ENCODE data around the gene TEC.
"Not testable (repeated sequence)": the region's sequence is repeated elsewhere in the genome, so short reads cannot be mapped to it uniquely, and the experiment has no call there.

Gene TEC

GRCh38 chr4:48167538-48168263 lies 101.9 kb downstream of the TEC start:
- no peak for DNase-seq (ENCODE audit: low read depth in 2 of 2)

- DNase-seq (ENCODE audit: low read depth in 2 of 2): not testable (repeated sequence)
These were observed 105.1 kb downstream of the TEC start for GRCh38 chr4:48164561-48164960.

GRCh38 chr4:48163746-48164145 lies 105.9 kb downstream of the TEC start:
- DNase-seq (ENCODE audit: low read depth in 2 of 2): no peak

GRCh38 chr4:48162162-48162561 lies 107.5 kb downstream of the TEC start:
- no peak for DNase-seq (ENCODE audit: low read depth in 2 of 2)

GRCh38 chr4:48157271-48157670 lies 112.4 kb downstream of the TEC start:
- DNase-seq (ENCODE audit: low read depth in 2 of 2): no peak

GRCh38 chr4:48156423-48156822 lies 113.2 kb downstream of the TEC start:
- no peak for DNase-seq (ENCODE audit: low read depth in 2 of 2)

GRCh38 chr4:48153791-48154550 lies 115.7 kb downstream of the TEC start:
- no peak for DNase-seq (ENCODE audit: low read depth in 2 of 2)

- no peak for DNase-seq (ENCODE audit: low read depth in 2 of 2)
These were observed 117.4 kb downstream of the TEC start for GRCh38 chr4:48152259-48152658.

- no peak for DNase-seq (ENCODE audit: low read depth in 2 of 2)
These were observed 119.7 kb downstream of the TEC start for GRCh38 chr4:48149827-48150370.

GRCh38 chr4:48147621-48148020 lies 122.0 kb downstream of the TEC start:
- no peak for DNase-seq (ENCODE audit: low read depth in 2 of 2)

- DNase-seq (ENCODE audit: low read depth in 2 of 2): no peak
These were observed 128.6 kb downstream of the TEC start for GRCh38 chr4:48141048-48141447.

GRCh38 chr4:48139691-48140090 lies 129.9 kb downstream of the TEC start:
- DNase-seq (ENCODE audit: low read depth in 2 of 2): no peak

- no peak for DNase-seq (ENCODE audit: low read depth in 2 of 2)
These were observed 130.7 kb downstream of the TEC start for GRCh38 chr4:48138936-48139335.

- DNase-seq (ENCODE audit: low read depth in 2 of 2): no peak
These were observed 131.1 kb downstream of the TEC start for GRCh38 chr4:48138511-48138910.

GRCh38 chr4:48137846-48138245 lies 131.8 kb downstream of the TEC start:
- DNase-seq (ENCODE audit: low read depth in 2 of 2): no peak

- DNase-seq (ENCODE audit: low read depth in 2 of 2): no peak
These were observed 135.6 kb downstream of the TEC start, which contains the start of gene TXK for GRCh38 chr4:48134081-48134480. Gene TXK (minus strand): TSS chr4:48134250. CDS start chr4:48134170, 80 bp downstream.

- no peak for DNase-seq (ENCODE audit: low read depth in 2 of 2)
These were observed 136.0 kb downstream of the TEC start for GRCh38 chr4:48133669-48134068.

GRCh38 chr4:48131736-48132135 lies 137.9 kb downstream of the TEC start:
- no peak for DNase-seq (ENCODE audit: low read depth in 2 of 2)

- DNase-seq (ENCODE audit: low read depth in 2 of 2): no peak
These were observed 139.5 kb downstream of the TEC start for GRCh38 chr4:48130100-48130499.

- no peak for DNase-seq (ENCODE audit: low read depth in 2 of 2)
These were observed 140.2 kb downstream of the TEC start for GRCh38 chr4:48129307-48130014.

GRCh38 chr4:48127682-48128404 lies 141.8 kb downstream of the TEC start:
- DNase-seq (ENCODE audit: low read depth in 2 of 2): peak; percentile 48

- no peak for DNase-seq (ENCODE audit: low read depth in 2 of 2)
These were observed 142.4 kb downstream of the TEC start for GRCh38 chr4:48127231-48127630.
